Stimulated activated CD8-positive, alpha-beta memory T cell treated with anti-CD3 and anti-CD28 coated beads, Interleukin-2, amount 100 ng/mL, for 48 hours (primary cell): Measurements from ENCODE around the gene FANCE.

Source experiments
- DNase-seq, 2 donors: peaks; one replicate each; pipeline ENCODE4 v3.0.0-alpha.2; 2020; ENCODE audit warnings: low read depth in 2 of 2

Gene FANCE

GRCh38 chr6:35483893-35484645 is 31.9 kb downstream of the FANCE start:
- DNase-seq, result no peak

DNA sequence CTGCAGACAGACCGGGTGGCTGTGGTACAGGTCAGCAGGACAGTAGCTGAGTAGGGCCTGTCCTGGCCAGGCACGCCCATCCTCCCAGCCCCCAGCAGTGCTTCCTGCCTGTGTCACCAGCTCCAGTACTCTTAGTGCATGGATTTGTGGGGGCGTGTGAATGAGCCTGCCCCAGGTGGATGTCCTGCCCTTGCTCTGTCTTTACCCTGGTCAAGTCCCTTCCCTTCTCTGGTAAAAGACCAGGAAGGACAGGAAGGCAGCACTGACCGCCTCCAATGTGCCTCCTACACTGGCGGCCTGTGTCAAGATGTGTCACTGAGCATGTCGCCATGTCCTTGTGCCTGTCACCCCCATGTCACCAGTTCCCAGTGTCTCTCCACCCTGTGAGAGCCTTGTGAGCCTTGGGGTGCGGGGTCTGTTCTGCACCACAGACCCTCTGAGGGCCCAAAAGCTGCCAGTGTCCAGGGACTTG is 32.8 kb downstream of the FANCE start:
- DNase-seq, result no peak

- DNase-seq, result no peak
Measured at GRCh38 chr6:35485402-35485877, 33.3 kb downstream of the FANCE start.

DNA sequence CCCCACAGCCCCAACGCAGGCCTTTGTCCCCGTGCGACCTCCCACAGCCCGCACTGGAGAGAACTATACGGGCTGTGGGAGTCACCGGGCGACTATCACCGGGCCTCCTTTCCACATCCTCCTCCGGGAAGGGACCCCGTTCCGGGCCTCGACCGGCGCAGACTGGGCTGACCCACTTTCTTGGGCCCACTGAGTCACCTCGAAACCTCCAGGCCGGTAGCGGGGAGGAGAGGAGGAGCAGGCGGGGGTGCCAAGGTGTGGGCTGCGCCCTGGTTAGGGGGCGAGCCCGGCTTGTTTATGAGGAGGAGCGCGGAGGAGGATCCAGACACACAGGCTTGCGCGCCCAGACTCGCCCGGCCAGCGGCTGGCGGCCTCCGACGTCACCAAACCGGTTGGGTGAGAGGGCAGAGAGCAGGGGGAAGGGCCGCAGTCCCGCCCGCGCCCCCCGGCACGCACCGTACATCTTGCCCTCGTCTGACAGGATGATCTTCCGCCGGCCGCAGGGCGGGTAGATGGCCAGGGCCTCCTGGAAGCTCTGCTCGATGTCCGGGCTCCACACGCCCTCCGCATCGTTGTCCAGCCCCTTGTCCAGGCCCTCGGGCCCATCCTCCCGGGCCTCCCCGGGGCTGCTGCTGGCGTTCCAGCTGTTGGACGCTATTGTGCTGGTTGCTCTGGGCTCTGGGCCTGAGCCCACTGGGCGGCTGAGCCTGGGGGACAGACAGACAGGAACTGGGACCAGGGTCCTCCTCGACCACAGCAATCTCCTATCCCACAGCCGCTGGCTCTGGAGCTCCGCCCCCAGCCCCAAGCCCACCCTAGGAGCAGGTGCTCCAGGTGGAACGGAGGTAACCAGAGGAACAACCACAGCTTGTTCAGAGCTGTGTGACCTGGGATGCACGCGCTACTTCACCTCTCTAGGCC is 34.1 kb downstream of the FANCE start:
- no peak for DNase-seq

DNA sequence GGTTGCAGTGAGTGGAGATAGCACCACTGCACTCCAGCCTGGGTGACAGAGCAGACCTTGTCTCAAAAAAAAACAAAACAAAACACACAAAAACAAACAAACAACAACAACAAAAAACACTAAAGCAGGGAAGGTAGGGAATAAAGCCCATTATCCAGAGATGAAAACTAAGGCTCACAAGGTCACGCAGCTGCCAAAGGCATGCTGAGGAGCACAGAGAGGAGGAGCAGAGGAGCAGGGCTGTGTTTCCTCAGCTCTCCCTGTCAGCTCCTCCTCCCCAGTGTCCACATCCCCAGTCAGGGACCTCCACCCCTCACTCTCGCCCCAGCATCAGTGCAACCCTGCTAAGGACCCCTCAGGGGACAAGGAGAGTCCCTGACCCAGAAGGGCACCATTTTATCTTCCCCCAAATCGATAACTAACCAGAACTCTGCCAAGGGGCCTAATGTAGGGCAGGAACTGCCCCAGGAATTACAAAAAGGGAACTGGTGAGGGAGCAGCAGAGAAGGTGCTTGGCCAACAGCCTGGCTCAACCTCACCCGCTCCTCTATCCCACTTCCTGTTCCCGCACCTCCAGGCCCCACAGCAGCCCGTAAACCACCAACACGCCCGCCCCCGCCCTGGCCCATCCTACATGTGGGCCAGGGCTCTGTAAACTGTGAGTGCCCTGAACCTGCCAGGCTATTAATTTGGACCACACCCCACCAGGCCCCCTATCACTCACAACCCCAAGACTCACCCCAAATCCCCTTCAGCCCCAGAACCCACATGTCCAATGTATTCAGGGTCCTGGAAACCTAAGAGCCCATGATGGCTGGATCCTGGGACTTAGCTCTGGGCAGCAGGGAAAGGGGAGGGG is 35.7 kb downstream of the FANCE start:
- DNase-seq, result no peak

GRCh38 chr6:35488517-35488862 is 36.4 kb downstream of the FANCE start:
- no peak for DNase-seq

DNA sequence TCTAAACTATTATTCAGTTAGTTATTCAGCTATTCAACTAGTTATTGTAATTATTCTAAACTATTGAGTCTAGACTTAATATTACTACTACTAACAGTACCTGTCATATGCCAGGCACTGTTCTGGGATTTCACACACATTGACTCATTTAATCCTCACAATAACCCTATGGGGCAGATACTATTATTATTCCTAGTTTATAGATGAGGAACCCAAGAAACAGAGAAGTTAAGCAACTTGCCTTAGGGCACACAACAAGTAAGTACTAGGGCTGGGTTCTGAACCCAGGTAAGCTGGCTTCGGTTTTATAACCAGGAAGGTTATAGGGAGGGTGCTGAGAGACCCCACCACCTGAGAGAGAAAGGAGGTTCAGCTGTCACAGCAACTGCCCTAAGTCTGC is 36.9 kb downstream of the FANCE start:
- no peak for DNase-seq

GRCh38 chr6:35489995-35490791 is 38.1 kb downstream of the FANCE start:
- no peak for DNase-seq

GRCh38 chr6:35490821-35491557 is 38.9 kb downstream of the FANCE start:
- DNase-seq, result no peak

- DNase-seq, result no peak
Measured at GRCh38 chr6:35491558-35492257, 39.6 kb downstream of the FANCE start.

GRCh38 chr6:35492258-35492973 is 40.3 kb downstream of the FANCE start:
- no peak for DNase-seq

DNA sequence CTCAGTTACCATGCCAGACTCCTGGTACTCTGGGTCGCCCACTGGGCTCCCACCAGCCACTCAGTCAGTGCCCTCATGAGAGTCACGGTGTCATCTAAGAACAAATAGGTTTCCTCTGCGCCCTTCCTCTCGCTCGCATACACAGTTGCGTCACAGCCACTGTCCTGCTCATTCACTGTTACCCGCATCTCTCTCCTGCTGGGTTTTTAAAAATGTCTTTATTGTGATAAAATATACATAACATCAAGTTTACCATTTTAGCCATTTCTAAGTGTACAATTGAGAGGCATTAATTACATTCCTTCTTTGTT is 40.8 kb downstream of the FANCE start:
- DNase-seq, result no peak

GRCh38 chr6:35493307-35493983 is 41.3 kb downstream of the FANCE start:
- DNase-seq, result no peak

- no peak for DNase-seq
Measured at GRCh38 chr6:35494161-35494563, 42.0 kb downstream of the FANCE start.

GRCh38 chr6:35495258-35496035 is 43.3 kb downstream of the FANCE start:
- no peak for DNase-seq

DNA sequence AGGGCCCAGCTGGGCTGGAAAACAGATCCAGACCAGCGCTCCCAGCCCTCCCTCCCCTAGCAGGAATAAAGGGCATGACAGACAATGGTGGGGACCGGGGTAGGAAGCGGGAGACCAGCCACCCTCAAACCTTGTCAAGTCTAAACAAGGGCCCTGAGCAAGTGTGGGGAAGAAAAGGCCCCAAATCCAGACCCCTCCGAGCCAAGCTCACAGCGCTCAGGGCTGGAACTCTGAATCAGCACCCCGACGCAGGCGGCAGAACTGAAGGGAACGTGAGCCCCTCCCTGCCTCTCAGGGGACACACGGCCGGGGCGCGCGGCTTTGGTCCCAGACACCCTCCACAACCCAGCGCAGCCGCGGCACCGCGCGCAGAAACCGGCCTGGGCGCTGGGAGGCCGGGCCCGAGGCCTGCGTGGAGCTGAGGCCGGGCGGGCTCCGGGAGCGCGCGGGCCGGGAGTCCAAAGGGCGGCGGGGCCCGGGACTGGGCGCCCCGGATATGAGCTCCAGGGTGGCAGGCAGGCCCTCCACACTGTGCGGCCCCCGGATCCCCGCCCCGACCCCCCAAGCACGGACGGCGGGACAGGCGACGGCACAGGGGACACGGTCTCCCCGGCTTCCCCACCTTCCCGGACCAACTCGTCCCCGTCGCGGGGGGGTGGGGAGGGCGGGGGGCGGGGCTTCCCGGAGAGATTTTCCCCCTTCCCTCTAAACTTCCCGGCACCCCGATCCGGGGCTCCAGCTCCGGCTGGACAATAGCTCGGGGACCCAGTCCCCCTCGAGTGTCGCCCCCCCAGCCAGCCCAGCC is 44.1 kb downstream of the FANCE start:
- no peak for DNase-seq
